ENCODE results near the gene UBAC2.

The UBAC2 gene

DNA sequence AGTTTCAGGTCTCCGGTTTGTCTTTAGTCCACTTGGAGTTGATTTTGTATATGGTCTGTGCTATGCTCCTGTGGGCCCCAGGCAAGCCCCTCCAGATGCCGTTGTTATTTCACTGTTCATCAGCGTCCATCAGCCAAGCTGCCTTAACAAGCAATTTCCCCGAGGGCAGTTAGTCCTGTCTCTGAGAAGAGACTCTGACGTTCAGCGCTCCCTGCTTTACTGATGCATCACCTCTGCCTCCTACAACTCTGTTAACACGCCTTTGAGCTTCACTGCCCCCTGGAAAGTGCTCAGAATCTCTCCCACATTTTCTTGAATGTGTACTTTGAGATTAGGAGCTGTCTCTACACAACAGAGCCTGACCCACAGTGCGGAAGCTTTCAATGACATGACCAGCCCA is 41.8 kb upstream of the UBAC2 start:
- DNase-seq, result no peak
- no peaks in the 10 kb centered on the region for H3K36me3 ChIP-seq
- H3K4me3 ChIP-seq (ENCODE audit: low read depth, low read length), result no peak overlapping the region
- H3K27me3 ChIP-seq, result peaks cover 3% of the 10 kb centered on the region; the same call in 1 of the 2 replicates
- TF ChIP-seq, protein P1, sequence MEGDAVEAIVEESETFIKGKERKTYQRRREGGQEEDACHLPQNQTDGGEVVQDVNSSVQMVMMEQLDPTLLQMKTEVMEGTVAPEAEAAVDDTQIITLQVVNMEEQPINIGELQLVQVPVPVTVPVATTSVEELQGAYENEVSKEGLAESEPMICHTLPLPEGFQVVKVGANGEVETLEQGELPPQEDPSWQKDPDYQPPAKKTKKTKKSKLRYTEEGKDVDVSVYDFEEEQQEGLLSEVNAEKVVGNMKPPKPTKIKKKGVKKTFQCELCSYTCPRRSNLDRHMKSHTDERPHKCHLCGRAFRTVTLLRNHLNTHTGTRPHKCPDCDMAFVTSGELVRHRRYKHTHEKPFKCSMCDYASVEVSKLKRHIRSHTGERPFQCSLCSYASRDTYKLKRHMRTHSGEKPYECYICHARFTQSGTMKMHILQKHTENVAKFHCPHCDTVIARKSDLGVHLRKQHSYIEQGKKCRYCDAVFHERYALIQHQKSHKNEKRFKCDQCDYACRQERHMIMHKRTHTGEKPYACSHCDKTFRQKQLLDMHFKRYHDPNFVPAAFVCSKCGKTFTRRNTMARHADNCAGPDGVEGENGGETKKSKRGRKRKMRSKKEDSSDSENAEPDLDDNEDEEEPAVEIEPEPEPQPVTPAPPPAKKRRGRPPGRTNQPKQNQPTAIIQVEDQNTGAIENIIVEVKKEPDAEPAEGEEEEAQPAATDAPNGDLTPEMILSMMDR (IDR thresholded peaks at IDR 0.05; ENCODE audit: low read depth, low read length), result no peak
- no peaks in the 10 kb centered on the region for H3K9me3 ChIP-seq
- H3K4me1 ChIP-seq, result no peaks in the 10 kb centered on the region

DNA sequence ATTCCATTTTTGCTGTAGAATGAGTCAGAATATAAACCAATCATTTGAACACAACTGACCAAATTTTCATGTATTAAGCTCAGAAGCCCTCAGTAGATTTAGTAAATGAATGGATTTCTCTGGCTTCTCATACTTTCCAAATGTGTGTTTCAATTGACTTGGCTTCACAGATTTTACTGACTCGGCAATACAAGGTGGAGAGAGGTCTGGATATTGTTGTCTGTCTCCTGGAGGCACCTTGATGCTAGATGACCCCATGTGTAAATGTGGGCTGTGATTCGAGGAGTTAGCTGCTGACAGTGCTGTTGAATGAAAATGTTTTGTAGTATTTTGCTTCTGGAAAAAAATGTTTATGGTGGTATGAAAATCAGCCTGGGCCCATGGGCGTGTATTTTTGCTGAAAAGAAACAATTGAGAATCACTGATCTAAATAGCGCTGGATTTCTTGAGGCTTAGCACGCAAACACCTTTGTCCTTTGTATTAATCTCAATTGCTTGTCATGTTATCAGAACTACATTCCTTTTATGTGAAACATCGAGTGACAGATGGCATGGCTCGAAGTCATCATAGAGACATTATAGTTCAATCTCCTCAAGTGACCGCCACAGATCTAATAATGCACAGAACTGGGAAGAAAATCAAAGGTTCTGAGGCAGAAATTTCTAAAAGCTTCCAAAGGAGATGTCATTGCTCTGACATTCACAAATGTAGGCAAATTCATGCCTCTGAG is 41.2 kb upstream of the UBAC2 start:
- Histone ChIP-seq H3K4me1 (no peaks in the 10 kb centered on the region), H3K27me3 (peaks cover 3% of the 10 kb centered on the region; the same call in 1 of the 2 replicates), H3K9me3 (no peaks in the 10 kb centered on the region), H3K4me3 (ENCODE audit: low read depth, low read length) (no peak overlapping the region), H3K36me3 (no peaks in the 10 kb centered on the region)
- no peak for DNase-seq
- TF ChIP-seq, protein P1 (IDR thresholded peaks at IDR 0.05; ENCODE audit: low read depth, low read length), result no peak

DNA sequence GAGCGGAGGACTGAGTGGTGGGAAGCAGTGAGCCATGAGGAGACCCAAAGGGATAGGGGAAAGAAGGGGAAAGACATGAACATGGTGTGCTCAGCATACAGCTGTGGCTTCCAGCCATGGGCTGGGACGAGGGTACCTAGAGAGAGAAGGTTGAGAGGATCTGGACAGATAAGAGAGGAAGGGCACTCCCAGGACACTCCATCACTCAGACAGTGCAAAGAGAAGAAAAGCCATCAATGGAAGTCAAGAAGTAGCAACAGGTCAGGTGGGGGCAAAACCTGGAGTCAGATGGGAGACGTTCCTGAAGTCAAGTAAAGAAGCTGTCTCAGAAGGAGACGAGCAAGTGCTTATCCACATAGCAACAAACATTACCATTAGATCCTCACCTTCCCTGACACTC is 40.2 kb upstream of the UBAC2 start:
- Histone ChIP-seq H3K4me1 (no peaks in the 10 kb centered on the region), H3K4me3 (ENCODE audit: low read depth, low read length) (no peak overlapping the region), H3K9me3 (no peaks in the 10 kb centered on the region), H3K27me3 (peaks cover 3% of the 10 kb centered on the region; the same call in 1 of the 2 replicates), H3K36me3 (no peaks in the 10 kb centered on the region)
- no peak for DNase-seq
- TF ChIP-seq, protein P1 (IDR thresholded peaks at IDR 0.05; ENCODE audit: low read depth, low read length), result no peak

DNA sequence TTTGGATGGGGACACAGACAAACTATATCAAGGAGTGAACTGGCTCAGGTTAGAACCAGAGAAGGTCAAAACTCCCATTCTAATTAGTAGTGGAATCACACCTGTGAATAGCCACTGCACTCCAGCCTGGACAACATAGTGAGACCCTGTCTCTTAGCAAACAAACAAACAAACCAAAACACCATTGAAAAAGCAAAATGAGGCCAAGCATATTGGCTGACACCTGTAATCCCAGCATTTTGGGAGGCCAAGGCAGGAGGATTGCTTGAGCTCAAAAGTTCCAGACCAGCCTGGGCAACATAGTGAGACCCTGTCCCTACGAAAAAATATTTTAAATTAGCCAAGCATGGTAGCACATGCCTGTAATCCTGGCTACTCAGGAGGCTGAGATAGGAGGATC is 39.1 kb upstream of the UBAC2 start:
- no peak for DNase-seq
- H3K36me3 ChIP-seq, result no peaks in the 10 kb centered on the region
- H3K27me3 ChIP-seq, result peaks cover 3% of the 10 kb centered on the region; the same call in 1 of the 2 replicates
- no peaks in the 10 kb centered on the region for H3K4me1 ChIP-seq
- H3K4me3 ChIP-seq (ENCODE audit: low read depth, low read length), result no peak overlapping the region
- H3K9me3 ChIP-seq, result no peaks in the 10 kb centered on the region
- TF ChIP-seq, protein P1 (IDR thresholded peaks at IDR 0.05; ENCODE audit: low read depth, low read length), result no peak

DNA sequence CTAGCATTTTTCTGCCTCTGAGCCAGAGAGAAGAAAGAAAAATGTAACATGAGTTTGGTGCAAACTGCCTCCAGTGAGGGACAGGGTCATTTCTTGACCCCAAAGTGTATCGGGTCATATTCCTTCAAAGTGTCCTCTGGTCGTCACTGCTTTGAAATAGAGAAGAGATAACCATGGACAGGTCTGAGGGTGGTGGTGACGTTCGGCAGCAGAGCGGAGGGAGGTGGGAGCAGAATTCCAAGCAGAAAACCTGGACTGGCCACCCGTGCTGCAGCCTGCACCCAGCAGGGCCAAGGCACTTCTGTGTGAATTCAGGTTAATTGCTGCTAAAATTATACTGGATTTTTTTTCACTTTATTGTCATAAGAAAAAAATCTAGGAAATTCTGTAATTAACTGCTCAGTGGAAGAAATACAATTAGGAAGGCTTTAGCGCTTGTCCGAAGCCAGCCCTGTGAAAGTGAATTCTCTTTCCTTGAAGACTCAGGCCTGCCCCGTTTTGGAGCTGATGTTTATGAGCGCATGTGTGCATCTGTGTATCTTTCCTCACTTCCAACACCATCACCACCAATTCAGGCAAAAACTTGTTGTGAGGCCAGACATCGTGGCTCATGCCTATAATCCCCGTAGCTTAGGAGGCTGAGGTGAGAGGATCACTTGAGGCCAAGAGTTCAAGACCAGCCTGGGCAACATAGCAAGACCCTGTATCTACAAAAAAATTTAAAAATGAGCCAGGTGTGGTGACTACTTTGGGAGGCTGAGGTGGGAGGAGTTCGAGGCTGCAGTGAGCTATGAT is 37.9 kb upstream of the UBAC2 start:
- H3K36me3 ChIP-seq, result no peaks in the 10 kb centered on the region

More for the DNA sequence above, 37.9 kb upstream of the UBAC2 start:
- Histone ChIP-seq H3K4me1 (no peaks in the 10 kb centered on the region), H3K4me3 (ENCODE audit: low read depth, low read length) (no peak overlapping the region), H3K27me3 (peaks cover 3% of the 10 kb centered on the region; the same call in 1 of the 2 replicates), H3K9me3 (no peaks in the 10 kb centered on the region)
- TF ChIP-seq, protein P1 (IDR thresholded peaks at IDR 0.05; ENCODE audit: low read depth, low read length), result no peak
- no peak for DNase-seq
